Osteocyte (in vitro differentiated cells): ENCODE data around the gene HPSE2. TPM values are rescaled to one million over a fixed set of nuclear protein-coding genes. Genes with fewer than 3 reads are reported as not detected.

Experiments used
- DNase-seq: peaks from one replicate; pipeline ENCODE4 v3.0.0; 2021; ENCODE audit warnings: mixed read lengths; ENCODE audit not compliant: unreplicated experiment; ENCODE audit errors: extremely low spot score
- H3K27ac Mint-ChIP-seq: one replicate; pipeline ENCODE4 v1.8.0; 2021; ENCODE audit warnings: mild to moderate bottlenecking, mixed read lengths; ENCODE audit not compliant: unreplicated experiment
- H3K27me3 Mint-ChIP-seq: one replicate; pipeline ENCODE4 v1.8.0; 2021; ENCODE audit warnings: mixed read lengths; ENCODE audit not compliant: unreplicated experiment
- H3K36me3 Mint-ChIP-seq: one replicate; pipeline ENCODE4 v1.8.0; 2021; ENCODE audit warnings: mixed read lengths; ENCODE audit not compliant: unreplicated experiment
- H3K4me1 Mint-ChIP-seq: one replicate; pipeline ENCODE4 v1.8.0; 2021; ENCODE audit warnings: mixed read lengths; ENCODE audit not compliant: unreplicated experiment
- H3K4me3 Mint-ChIP-seq: one replicate; pipeline ENCODE4 v1.8.0; 2021; ENCODE audit warnings: mild to moderate bottlenecking, moderate library complexity, mixed read lengths; ENCODE audit not compliant: unreplicated experiment
- H3K9me3 Mint-ChIP-seq: one replicate; pipeline ENCODE4 v1.8.0; 2021; ENCODE audit warnings: mixed read lengths; ENCODE audit not compliant: unreplicated experiment
- CTCF ChIP-seq: fragments of 200-600 bp; sonication (generic); IDR thresholded peaks from 2 replicates; pipeline ENCODE4 v1.5.0; 2021; ENCODE audit warnings: antibody characterized with exemption, mild to moderate bottlenecking, moderate library complexity
- total RNA-seq: library from RNA; stranded (reverse); gene quantifications from 2 replicates; pipeline ENCODE4 v1.2.1, GENCODE V29; 2021

Gene HPSE2
- total RNA-seq, 1 donor from 2014 or later, result not detected

DNA sequence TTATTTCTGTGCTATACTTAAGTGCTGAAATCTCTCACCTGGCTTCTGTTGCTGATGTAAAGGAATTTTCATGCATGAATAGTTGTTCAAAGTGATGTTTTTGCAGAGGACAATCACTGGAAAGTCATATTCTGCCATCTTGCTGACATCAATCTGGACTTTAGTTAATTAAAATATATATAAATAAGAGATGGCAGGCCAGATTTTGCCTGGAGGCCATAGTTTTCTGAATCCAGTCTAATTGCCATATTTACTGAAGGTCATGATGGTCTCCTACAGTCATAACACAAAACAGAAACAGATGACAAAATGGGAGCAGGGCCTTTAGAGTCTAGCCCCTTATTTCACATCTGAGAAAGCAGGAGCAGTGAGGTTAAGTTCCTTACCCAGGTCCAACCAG is 228.2 kb downstream of the HPSE2 start:
- Mint-ChIP-seq H3K36me3 (no peaks in the 10 kb centered on the region), H3K9me3 (peaks cover 18% of the 10 kb centered on the region), H3K4me1 (no peaks in the 10 kb centered on the region), H3K27ac (no peak overlapping the region), H3K27me3 (no peaks in the 10 kb centered on the region), H3K4me3 (no peak overlapping the region)
- DNase-seq, result no peak
- no peak for TF ChIP-seq CTCF

DNA sequence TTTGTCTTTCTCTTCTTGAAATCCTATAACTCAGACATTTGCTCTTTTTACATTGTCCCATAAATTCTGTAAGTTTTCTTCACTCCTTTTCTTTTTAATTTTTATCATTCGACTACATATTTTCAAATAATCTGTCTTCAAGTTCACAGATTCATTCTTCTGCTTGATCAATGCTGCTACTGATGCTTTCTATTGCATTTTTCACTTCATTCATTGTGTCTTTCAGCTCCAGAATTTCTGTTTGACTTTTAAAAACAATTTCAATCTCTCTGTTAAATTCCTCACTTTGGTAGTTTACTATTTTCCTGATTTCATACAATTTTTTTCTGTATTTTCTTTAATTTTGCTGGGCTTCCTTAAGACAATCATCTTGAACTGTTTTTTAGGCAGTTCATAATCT is 230.4 kb downstream of the HPSE2 start:
- H3K4me1 Mint-ChIP-seq, result no peaks in the 10 kb centered on the region
- no peak overlapping the region for H3K4me3 Mint-ChIP-seq
- H3K27ac Mint-ChIP-seq, result no peak overlapping the region
- no peaks in the 10 kb centered on the region for H3K27me3 Mint-ChIP-seq
- TF ChIP-seq CTCF, result no peak
- peaks cover 18% of the 10 kb centered on the region for H3K9me3 Mint-ChIP-seq
- no peaks in the 10 kb centered on the region for H3K36me3 Mint-ChIP-seq
- no peak for DNase-seq

DNA sequence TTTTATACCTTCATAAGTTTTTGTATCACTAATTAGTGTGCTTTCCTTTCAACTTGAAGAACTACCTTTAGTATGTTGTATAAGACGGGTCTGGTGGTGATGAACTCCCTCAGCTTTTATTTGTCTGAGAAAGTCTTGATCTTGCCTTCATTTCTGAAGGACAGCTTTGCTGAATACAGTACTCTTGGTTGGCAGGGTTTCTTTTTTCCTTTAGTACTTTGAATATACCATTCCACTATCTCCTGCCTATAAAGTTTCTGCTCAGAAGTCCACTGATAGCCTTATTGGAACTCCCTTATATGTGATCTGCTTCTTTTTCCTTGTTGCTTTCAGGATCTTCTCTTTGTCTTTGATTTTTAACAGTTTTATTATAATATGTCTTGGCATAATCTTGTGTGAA is 230.9 kb downstream of the HPSE2 start:
- peaks cover 18% of the 10 kb centered on the region for H3K9me3 Mint-ChIP-seq
- no peaks in the 10 kb centered on the region for H3K4me1 Mint-ChIP-seq
- TF ChIP-seq CTCF, result no peak
- DNase-seq, result no peak
- no peaks in the 10 kb centered on the region for H3K27me3 Mint-ChIP-seq
- no peaks in the 10 kb centered on the region for H3K36me3 Mint-ChIP-seq
- H3K27ac Mint-ChIP-seq, result no peak overlapping the region
- no peak overlapping the region for H3K4me3 Mint-ChIP-seq

DNA sequence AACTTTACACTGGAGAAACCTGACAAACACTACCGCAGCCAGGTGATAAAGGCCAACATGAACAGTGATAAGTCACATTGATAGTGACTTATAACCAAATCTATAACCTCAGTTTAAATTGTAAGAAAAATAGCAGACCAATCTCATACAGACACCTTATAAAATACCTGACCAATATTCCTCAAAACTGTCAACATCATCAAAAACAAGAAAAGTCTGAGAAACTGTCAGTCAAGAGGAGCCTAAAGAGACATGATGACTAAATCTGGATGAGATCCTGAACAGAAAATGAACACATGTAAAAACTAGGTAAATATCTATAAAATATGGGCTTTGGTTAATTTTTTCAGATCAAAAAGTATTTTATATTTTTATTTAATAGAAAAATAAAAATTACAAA is 233.3 kb downstream of the HPSE2 start:
- no peak for TF ChIP-seq CTCF
- H3K36me3 Mint-ChIP-seq, result no peaks in the 10 kb centered on the region

GRCh38 chr10:98997596-98997995 is 238.1 kb downstream of the HPSE2 start:
- H3K36me3 Mint-ChIP-seq, result no peaks in the 10 kb centered on the region
- H3K27me3 Mint-ChIP-seq, result no peaks in the 10 kb centered on the region
- no peak for TF ChIP-seq CTCF
- H3K4me3 Mint-ChIP-seq, result no peak overlapping the region
- peaks cover 6% of the 10 kb centered on the region for H3K9me3 Mint-ChIP-seq
- no peak for DNase-seq
- no peak overlapping the region for H3K27ac Mint-ChIP-seq
- no peaks in the 10 kb centered on the region for H3K4me1 Mint-ChIP-seq

More for the DNA sequence above, 233.3 kb downstream of the HPSE2 start:
- no peak overlapping the region for H3K4me3 Mint-ChIP-seq
- no peak for DNase-seq
- H3K27me3 Mint-ChIP-seq, result no peaks in the 10 kb centered on the region
- peaks cover 18% of the 10 kb centered on the region for H3K9me3 Mint-ChIP-seq
- no peak overlapping the region for H3K27ac Mint-ChIP-seq
- no peaks in the 10 kb centered on the region for H3K4me1 Mint-ChIP-seq
